KMS-11 (cell line): ENCODE measurements around the gene FAT1.
A peak's percentile ranks its signal among the peaks of the same experiment; 100 is the strongest.

ENCODE experiments used
- H2AFZ ChIP-seq: fragments of 200-600 bp; sonication (generic); 2 replicates; pipeline ENCODE4 v1.6.1; 2016; ENCODE audit warnings: antibody characterized with exemption, mixed run types, low read depth
- H3K27ac ChIP-seq: fragments of 200-600 bp; sonication (generic); 2 replicates; pipeline ENCODE4 v1.6.1; 2016; ENCODE audit warnings: mild to moderate bottlenecking, mixed run types
- H3K27me3 ChIP-seq: fragments of 200-600 bp; sonication (generic); 2 replicates; pipeline ENCODE4 v1.6.1; 2017; ENCODE audit warnings: mild to moderate bottlenecking, low read depth, mixed run types, moderate library complexity; ENCODE audit not compliant: insufficient read depth
- H3K36me3 ChIP-seq: fragments of 200-600 bp; sonication (generic); 2 replicates; pipeline ENCODE4 v1.6.1; 2017; ENCODE audit warnings: mild to moderate bottlenecking, mixed run types; ENCODE audit not compliant: insufficient read depth
- H3K4me1 ChIP-seq: fragments of 200-600 bp; sonication (generic); 2 replicates; pipeline ENCODE4 v1.6.1; 2016; ENCODE audit warnings: mild to moderate bottlenecking, low read depth, mixed run types; ENCODE audit not compliant: poor library complexity, severe bottlenecking
- H3K4me2 ChIP-seq: fragments of 200-600 bp; sonication (generic); 2 replicates; pipeline ENCODE4 v1.7.0; 2016; ENCODE audit warnings: mild to moderate bottlenecking, mixed run types
- H3K4me3 ChIP-seq: fragments of 200-600 bp; sonication (generic); IDR thresholded peaks from 2 replicates; pipeline ENCODE4 v1.6.1; 2017; ENCODE audit warnings: low read depth, low read length, mixed read lengths; ENCODE audit not compliant: insufficient read depth
- H3K79me2 ChIP-seq: fragments of 200-600 bp; sonication (generic); 2 replicates; pipeline ENCODE4 v1.6.1; 2016; ENCODE audit warnings: low read depth, mixed run types; ENCODE audit not compliant: insufficient read depth
- H3K9ac ChIP-seq: fragments of 200-600 bp; sonication (generic); 2 replicates; pipeline ENCODE4 v1.6.1; 2016; ENCODE audit warnings: mild to moderate bottlenecking, mixed run types
- H4K20me1 ChIP-seq: fragments of 200-600 bp; sonication (generic); 2 replicates; pipeline ENCODE4 v1.6.1; 2016; ENCODE audit warnings: mild to moderate bottlenecking, mixed run types; ENCODE audit not compliant: insufficient read depth
- CTCF ChIP-seq: fragments of 200-600 bp; sonication (generic); conservative IDR thresholded peaks from 2 replicates; pipeline ENCODE4 v1.6.1; 2017; ENCODE audit warnings: low read depth, mild to moderate bottlenecking, antibody characterized with exemption, low read length, moderate library complexity, mixed read lengths

FAT1 gene

GRCh38 chr4:186727169-186727976 is 3.7 kb upstream of the FAT1 start:
- H3K4me2 ChIP-seq, result peak overlapping the region; percentile 22; the same call in 1 of the 2 replicates
- no peak overlapping the region for H3K27ac ChIP-seq
- H3K4me3 ChIP-seq, result no peak overlapping the region
- H2AFZ ChIP-seq, result peak overlapping the region; percentile 72; the same call in 1 of the 2 replicates
- H4K20me1 ChIP-seq, result no peaks in the 10 kb centered on the region
- no peaks in the 10 kb centered on the region for H3K79me2 ChIP-seq
- peak overlapping the region; percentile 56; the same call in 1 of the 2 replicates for H3K9ac ChIP-seq
- no peaks in the 10 kb centered on the region for H3K4me1 ChIP-seq
- no peak for TF ChIP-seq CTCF
- no peaks in the 10 kb centered on the region for H3K27me3 ChIP-seq
- no peaks in the 10 kb centered on the region for H3K36me3 ChIP-seq

GRCh38 chr4:186726426-186727168 is 2.9 kb upstream of the FAT1 start:
- H3K27me3 ChIP-seq, result no peaks in the 10 kb centered on the region
- peak overlapping the region; percentile 56; the same call in 1 of the 2 replicates for H3K9ac ChIP-seq
- H3K4me1 ChIP-seq, result no peaks in the 10 kb centered on the region
- H3K4me2 ChIP-seq, result peak overlapping the region; percentile 22; the same call in 1 of the 2 replicates
- no peak overlapping the region for H3K4me3 ChIP-seq
- H3K27ac ChIP-seq, result no peak overlapping the region
- peak overlapping the region; percentile 72; the same call in 1 of the 2 replicates for H2AFZ ChIP-seq
- no peaks in the 10 kb centered on the region for H4K20me1 ChIP-seq
- no peak for TF ChIP-seq CTCF
- no peaks in the 10 kb centered on the region for H3K36me3 ChIP-seq
- H3K79me2 ChIP-seq, result no peaks in the 10 kb centered on the region

GRCh38 chr4:186725469-186726425 is 2.1 kb upstream of the FAT1 start:
- Histone ChIP-seq H2AFZ (peak overlapping the region; percentile 72; the same call in 1 of the 2 replicates), H3K9ac (peak overlapping the region; percentile 56; the same call in 1 of the 2 replicates), H3K79me2 (no peaks in the 10 kb centered on the region), H3K27me3 (no peaks in the 10 kb centered on the region), H3K4me3 (no peak overlapping the region), H3K4me2 (peak overlapping the region; percentile 18; the same call in 1 of the 2 replicates), H3K4me1 (no peaks in the 10 kb centered on the region), H3K27ac (no peak overlapping the region), H4K20me1 (no peaks in the 10 kb centered on the region), H3K36me3 (no peaks in the 10 kb centered on the region)
- TF ChIP-seq CTCF, result no peak
